H1 (cell line): ENCODE data around the gene RBM20. TPM values are rescaled to one million over a fixed set of nuclear protein-coding genes. Genes with fewer than 3 reads are reported as not detected.

Experiments used
- CTCF ChIA-PET: fragments of 300-600 bp; sonication (Branson Sonifier 250); formaldehyde crosslinking; loops from one replicate; lab custom pipeline; 2021; ENCODE audit not compliant: partially characterized antibody; lab: Charles Lee
- POLR2A ChIA-PET: fragments of 300-600 bp; sonication (Branson Sonifier 250); formaldehyde crosslinking; loops from one replicate; lab custom pipeline; 2021; ENCODE audit warnings: inconsistent platforms; ENCODE audit not compliant: partially characterized antibody; lab: Charles Lee
- DNase-seq, 2 experiments: peaks; one replicate each; pipeline versions ENCODE4 v3.0.0 to v3.0.0-alpha.2; 2010 to 2022; ENCODE audit warnings: low spot score in 2 of 2, low read depth in 1 of 2, mixed read lengths in 1 of 2
- FAIRE-seq: peaks from 2 replicates; lab custom pipeline; 2011; peaks lifted over from hg19 to GRCh38; lab: Jason Lieb, UNC
- H2AFZ ChIP-seq: 2 replicates; pipeline ENCODE4 v1.8.1; 2012; ENCODE audit warnings: low read length, inconsistent platforms
- H2AK5ac ChIP-seq: 2 replicates; pipeline ENCODE4 v1.6.1; 2013; ENCODE audit warnings: low read depth, low read length
- H2BK120ac ChIP-seq: replicated peaks from 2 replicates; pipeline ENCODE3; 2013; ENCODE audit warnings: low read depth, low read length, inconsistent platforms
- H2BK12ac ChIP-seq: 2 replicates; pipeline ENCODE4 v1.6.1; 2013; ENCODE audit warnings: low read depth, low read length
- H2BK15ac ChIP-seq: 2 replicates; pipeline ENCODE4 v1.6.1; 2013; ENCODE audit warnings: low read length
- H2BK20ac ChIP-seq: 2 replicates; pipeline ENCODE4 v1.6.1; 2013; ENCODE audit warnings: low read length
- H2BK5ac ChIP-seq: 2 replicates; pipeline ENCODE4 v1.6.1; 2013; ENCODE audit warnings: low read depth, low read length
- H3K14ac ChIP-seq: 2 replicates; pipeline ENCODE4 v1.6.1; 2013; ENCODE audit warnings: inconsistent platforms; ENCODE audit not compliant: insufficient read length
- H3K18ac ChIP-seq: 2 replicates; pipeline ENCODE4 v1.6.1; 2013; ENCODE audit warnings: low read length; ENCODE audit errors: extremely low read depth
- H3K23ac ChIP-seq: 2 replicates; pipeline ENCODE4 v1.6.1; 2013; ENCODE audit warnings: inconsistent platforms; ENCODE audit not compliant: insufficient read length
- H3K23me2 ChIP-seq: 2 replicates; pipeline ENCODE4 v1.6.1; 2013; ENCODE audit warnings: low read depth, low read length
- H3K27ac ChIP-seq: 2 replicates; pipeline ENCODE4 v1.6.1; 2011; ENCODE audit warnings: low read depth, low read length, inconsistent platforms
- H3K27me3 ChIP-seq, 4 experiments: replicated peaks in 1 of 4; 1 replicate in 1 of 4; 2 replicates in 3 of 4; pipeline versions ENCODE4 v1.6.1 to v1.8.1; 2011 to 2013; ENCODE audit warnings: low read length in 3 of 4, mild to moderate bottlenecking in 3 of 4, inconsistent platforms in 2 of 4, mixed read lengths in 2 of 4, moderate library complexity in 1 of 4; ENCODE audit not compliant: control insufficient read depth in 3 of 4, insufficient read depth in 3 of 4; ENCODE audit errors: extremely low read depth in 1 of 4
- H3K36me3 ChIP-seq, 4 experiments: 2 replicates each; pipeline versions ENCODE4 v1.6.1 to v1.8.1; 2011 to 2013; ENCODE audit warnings: mild to moderate bottlenecking in 4 of 4, low read length in 3 of 4, moderate library complexity in 2 of 4, control low read depth in 1 of 4, inconsistent platforms in 1 of 4; ENCODE audit not compliant: insufficient read depth in 4 of 4, control insufficient read depth in 2 of 4
- H3K4ac ChIP-seq: replicated peaks from 2 replicates; pipeline ENCODE3; 2013; ENCODE audit warnings: low read length, low read depth, mixed read lengths, inconsistent platforms; ENCODE audit not compliant: insufficient read length
- H3K4me1 ChIP-seq, 4 experiments: replicated peaks in 1 of 4; 1 replicate in 1 of 4; 2 replicates in 3 of 4; pipeline versions ENCODE4 v1.6.1 to v1.8.1; 2011 to 2013; ENCODE audit warnings: low read length in 3 of 4, inconsistent platforms in 2 of 4, mixed read lengths in 1 of 4; ENCODE audit not compliant: insufficient read depth in 4 of 4, control insufficient read depth in 3 of 4
- H3K4me2 ChIP-seq, 2 experiments: 2 replicates each; pipeline versions ENCODE4 v1.6.1 to v1.8.1; 2011 to 2013; ENCODE audit warnings: low read depth in 2 of 2, low read length in 2 of 2, control low read depth in 1 of 2, inconsistent platforms in 1 of 2, mild to moderate bottlenecking in 1 of 2; ENCODE audit not compliant: insufficient read depth in 1 of 2
- H3K4me3 ChIP-seq, 4 experiments: fragments of 200-600, 300-600 bp in 1 of 4; sonication (generic), shearing (Covaris generic), sonication (Bioruptor Twin) in 1 of 4; 2 replicates each; pipeline versions ENCODE4 v1.5.1 to v1.8.1; 2011 to 2016; ENCODE audit warnings: low read length in 4 of 4, low read depth in 3 of 4, control low read depth in 2 of 4, inconsistent platforms in 2 of 4, mild to moderate bottlenecking in 2 of 4, mixed read lengths in 1 of 4, moderate library complexity in 1 of 4; ENCODE audit not compliant: insufficient read depth in 2 of 4; ENCODE audit errors: extremely low read depth in 1 of 4
- H3K56ac ChIP-seq: replicated peaks from 2 replicates; pipeline ENCODE3; 2013; ENCODE audit warnings: low read depth, mild to moderate bottlenecking, mixed read lengths, low read length, inconsistent platforms; ENCODE audit not compliant: insufficient read length
- H3K79me1 ChIP-seq: 2 replicates; pipeline ENCODE4 v1.6.1; 2013; ENCODE audit warnings: low read depth, low read length, control low read depth
- H3K79me2 ChIP-seq, 2 experiments: 2 replicates each; pipeline versions ENCODE4 v1.6.1 to v1.8.1; 2012 to 2013; ENCODE audit warnings: low read length in 2 of 2, mild to moderate bottlenecking in 2 of 2, inconsistent platforms in 1 of 2; ENCODE audit not compliant: insufficient read depth in 2 of 2, control insufficient read depth in 1 of 2
- H3K9ac ChIP-seq, 4 experiments: replicated peaks in 1 of 4; 1 replicate in 1 of 4; 2 replicates in 3 of 4; pipeline versions ENCODE4 v1.6.1 to v1.8.1; 2011 to 2013; ENCODE audit warnings: low read depth in 3 of 4, low read length in 3 of 4, control low read depth in 2 of 4, mild to moderate bottlenecking in 2 of 4, moderate library complexity in 2 of 4, inconsistent platforms in 1 of 4; ENCODE audit errors: extremely low read depth in 1 of 4
- H3K9me3 ChIP-seq, 2 experiments: 2 replicates each; pipeline versions ENCODE4 v1.6.1 to v1.8.1; 2012 to 2013; ENCODE audit warnings: mild to moderate bottlenecking in 2 of 2, moderate library complexity in 2 of 2, control low read depth in 1 of 2, inconsistent platforms in 1 of 2, low read depth in 1 of 2, low read length in 1 of 2, mixed read lengths in 1 of 2; ENCODE audit not compliant: insufficient read depth in 2 of 2
- H4K20me1 ChIP-seq, 2 experiments: replicated peaks in 1 of 2; 2 replicates each; pipeline versions ENCODE3 to v1.8.1; 2011 to 2013; ENCODE audit warnings: inconsistent platforms in 2 of 2, low read length in 2 of 2, mild to moderate bottlenecking in 1 of 2; ENCODE audit not compliant: insufficient read depth in 2 of 2, control insufficient read depth in 1 of 2
- H4K5ac ChIP-seq: 2 replicates; pipeline ENCODE4 v1.6.1; 2013; ENCODE audit warnings: low read length, low read depth, mixed read lengths, inconsistent platforms; ENCODE audit not compliant: insufficient read length
- H4K8ac ChIP-seq: 2 replicates; pipeline ENCODE4 v1.8.0; 2013; ENCODE audit warnings: mild to moderate bottlenecking, moderate library complexity, low read length, inconsistent platforms; ENCODE audit not compliant: insufficient read depth; ENCODE audit errors: extremely low read depth
- H4K91ac ChIP-seq: replicated peaks from 2 replicates; pipeline ENCODE3; 2013; ENCODE audit warnings: low read length, mixed read lengths, inconsistent platforms; ENCODE audit not compliant: insufficient read length
- ASH2L ChIP-seq: fragments of 200-600, 300-600 bp; sonication (generic); IDR thresholded peaks from one replicate; pipeline ENCODE4 v1.7.1; 2017; ENCODE audit warnings: low read length
- CHD1 ChIP-seq: IDR thresholded peaks from 2 replicates; pipeline ENCODE4 v1.6.1; 2012; ENCODE audit warnings: low read depth, low read length, improper control_type of control experiment
- GTF2F1 ChIP-seq: IDR thresholded peaks from 2 replicates; pipeline ENCODE4 v1.6.1; 2012; ENCODE audit warnings: low read depth, low read length, improper control_type of control experiment, borderline replicate concordance
- NANOG ChIP-seq: IDR thresholded peaks from 2 replicates; pipeline ENCODE4 v1.6.1; 2011; ENCODE audit warnings: low read length, low read depth, mild to moderate bottlenecking, inconsistent platforms; ENCODE audit not compliant: insufficient read depth, poor library complexity, severe bottlenecking
- WGBS, 2 experiments: shearing (Covaris generic) in 1 of 2; methylation state at CpG; one replicate each; pipeline versions ENCODE4 v1.1.6 to v1.1.7; 2013 to 2015; ENCODE audit warnings: low lambda C conversion rate in 2 of 2, mixed read lengths in 2 of 2, inconsistent platforms in 1 of 2, low coverage in 1 of 2, missing lambda C conversion rate in 1 of 2; ENCODE audit not compliant: insufficient replicate concordance in 2 of 2, insufficient coverage in 1 of 2, insufficient read length in 1 of 2; ENCODE audit errors: extremely low coverage in 1 of 2, missing lambda C conversion rate in 1 of 2; 5-methylcytosine and 5-hydroxymethylcytosine counted together
- polyA plus RNA-seq, 7 experiments: library from polyadenylated mRNA; depleted of rRNA in 3 of 7; stranded (reverse) in 5 of 7; unstranded in 2 of 7; fragments of >200 nt in 5 of 7; fragments of 200-250 nt in 2 of 7; gene quantifications; 1 replicate in 5 of 7; 2 replicates in 1 of 7; 4 replicates in 1 of 7; pipeline versions ENCODE4 v1.2.1 to v1.2.3, GENCODE V29; 2011 to 2013; ENCODE audit warnings: missing spikeins in 2 of 7, mixed read lengths in 2 of 7
- total RNA-seq: library from RNA; stranded (reverse); fragmentation: NEBNext Ultra II Directional; extraction: Animal tissue kit (Norgen Biotek cat#: 25700); gene quantifications from 2 replicates; pipeline ENCODE4 v1.2.1, GENCODE V29; 2021

RBM20 gene
- total and polyA plus RNA-seq, 2 of the 8 experiments (the other 6 are each of a cell fraction or from before 2014, with no cell fraction given), result 0.05 to 0.63 TPM

- H3K4me2 ChIP-seq, result no peak overlapping the region
- no peak overlapping the region for H3K27ac ChIP-seq
- 72% methylated on average over 6 of the region's 9 CpGs; no CpG with 5 or more reads in 1 of the 2 experiments for WGBS, 2 experiments
- H2BK5ac ChIP-seq, result no peak overlapping the region
- FAIRE-seq, result no peak
- no peak overlapping the region for H3K23ac ChIP-seq
- H3K23me2 ChIP-seq, result no peaks in the 10 kb centered on the region
- no peaks in the 10 kb centered on the region for H3K9me3 ChIP-seq
- H3K56ac ChIP-seq, result no peak overlapping the region
- no peak overlapping the region for H2BK120ac ChIP-seq
- no peaks in the 10 kb centered on the region for H3K36me3 ChIP-seq
- no peak for DNase-seq
- no peak overlapping the region for H2AK5ac ChIP-seq
- TF ChIP-seq ASH2L (no peak), GTF2F1 (no peak), CHD1 (no peak), NANOG (no peak)
- no peak overlapping the region for H2BK15ac ChIP-seq
- no peak overlapping the region for H4K91ac ChIP-seq
- H4K8ac ChIP-seq, result no peak overlapping the region
- H4K20me1 ChIP-seq, result no peaks in the 10 kb centered on the region
- no peak overlapping the region for H3K4me3 ChIP-seq
- no peak overlapping the region for H2BK12ac ChIP-seq
- ChIA-PET POLR2A (interaction anchor here (0.9 to 1.2 kb wide), 2 partner anchors 19 to 31 kb away, joined by 3 to 4 read pairs; no protein-coding TSS in a partner anchor), CTCF (interaction anchor here (0.7 to 1.2 kb wide), 3 partner anchors 38 to 536 kb away, joined by 3 to 4 read pairs (median 4); no protein-coding TSS in a partner anchor)
- H3K79me2 ChIP-seq, result no peaks in the 10 kb centered on the region
- H3K79me1 ChIP-seq, result no peaks in the 10 kb centered on the region
- H3K14ac ChIP-seq, result no peak overlapping the region
- H2AFZ ChIP-seq, result no peak overlapping the region
- no peaks in the 10 kb centered on the region; a peak in 1 of 7 replicates for H3K4me1 ChIP-seq
- no peak overlapping the region for H3K18ac ChIP-seq
- H4K5ac ChIP-seq, result no peak overlapping the region
- no peak overlapping the region for H3K9ac ChIP-seq
- H3K4ac ChIP-seq, result no peak overlapping the region
- no peaks in the 10 kb centered on the region for H3K27me3 ChIP-seq
- no peak overlapping the region for H2BK20ac ChIP-seq
These were observed 197.7 kb downstream of the RBM20 start for GRCh38 chr10:110841767-110842267.
